ENCODE results near the gene CTCF. TPM values are rescaled to one million over a fixed set of nuclear protein-coding genes. Genes with fewer than 3 reads are reported as not detected.

The CTCF gene
- total and polyA plus RNA-seq, 2 experiments from 2014 or later = 35.5 to 46.0 TPM

- peaks cover 65% of the 10 kb centered on the region for H4K20me1 ChIP-seq (ENCODE audit: insufficient read depth, poor library complexity, severe bottlenecking)
- no peak overlapping the region for H3K4me2 ChIP-seq
- no peaks in the 10 kb centered on the region for H3K9me3 ChIP-seq (ENCODE audit: low read depth)
- no peaks in the 10 kb centered on the region for H3K9me2 ChIP-seq (replicated peaks; ENCODE audit: insufficient read depth)
- no peak overlapping the region for H3K27ac ChIP-seq
- 83% methylated on average over 2 of the region's 2 CpGs for WGBS (ENCODE audit: low lambda C conversion rate, missing lambda C conversion rate)
- H3K36me3 ChIP-seq (replicated peaks; ENCODE audit: insufficient read depth, low read depth) = peaks cover 5% of the 10 kb centered on the region
- no peak overlapping the region for H3K4me3 ChIP-seq
- DNase-seq (ENCODE audit: low spot score) = no peak
- H3K4me1 ChIP-seq (ENCODE audit: insufficient read depth) = peaks cover 4% of the 10 kb centered on the region
- H2AFZ ChIP-seq = no peak overlapping the region
- no peaks in the 10 kb centered on the region for H3K27me3 ChIP-seq
- peaks cover 100% of the 10 kb centered on the region for H3K79me2 ChIP-seq
- TF ChIP-seq EZH2phosphoT487 (IDR thresholded peaks at IDR 0.05; ENCODE audit: low read depth, severe bottlenecking, unreplicated experiment) = no peak
- TF ChIP-seq EZH2 (IDR thresholded peaks at IDR 0.05; ENCODE audit: borderline replicate concordance) = no peak
- no peak for TF ChIP-seq CTCF (IDR thresholded peaks at IDR 0.05; ENCODE audit: poor library complexity)
These were observed 9.1 kb downstream of the CTCF start for GRCh38 chr16:67571464-67571863.

GRCh38 chr16:67571981-67572431 is 9.7 kb downstream of the CTCF start:
- Histone ChIP-seq H3K9me3 (ENCODE audit: low read depth) (no peaks in the 10 kb centered on the region), H4K20me1 (ENCODE audit: insufficient read depth, poor library complexity, severe bottlenecking) (peaks cover 59% of the 10 kb centered on the region), H3K9me2 (replicated peaks; ENCODE audit: insufficient read depth) (no peaks in the 10 kb centered on the region), H3K36me3 (replicated peaks; ENCODE audit: insufficient read depth, low read depth) (peaks cover 5% of the 10 kb centered on the region), H3K4me1 (ENCODE audit: insufficient read depth) (peaks cover 4% of the 10 kb centered on the region), H3K27ac (no peak overlapping the region), H3K27me3 (no peaks in the 10 kb centered on the region), H3K79me2 (peaks cover 100% of the 10 kb centered on the region), H2AFZ (no peak overlapping the region), H3K4me3 (no peak overlapping the region), H3K4me2 (no peak overlapping the region)
- DNase-seq (ENCODE audit: low spot score) = no peak
- no peak for TF ChIP-seq EZH2 (IDR thresholded peaks at IDR 0.05; ENCODE audit: borderline replicate concordance)
- TF ChIP-seq CTCF (IDR thresholded peaks at IDR 0.05; ENCODE audit: poor library complexity) = no peak
- no peak for TF ChIP-seq EZH2phosphoT487 (IDR thresholded peaks at IDR 0.05; ENCODE audit: low read depth, severe bottlenecking, unreplicated experiment)
- WGBS (ENCODE audit: low lambda C conversion rate, missing lambda C conversion rate) = 89% methylated on average over 4 of the region's 4 CpGs

GRCh38 chr16:67579686-67580085 is 17.4 kb downstream of the CTCF start:
- WGBS (ENCODE audit: low lambda C conversion rate, missing lambda C conversion rate) = 89% methylated on average over 4 of the region's 4 CpGs
- H3K4me2 ChIP-seq = no peak overlapping the region
- H3K9me2 ChIP-seq (replicated peaks; ENCODE audit: insufficient read depth) = no peaks in the 10 kb centered on the region
- H3K36me3 ChIP-seq (replicated peaks; ENCODE audit: insufficient read depth, low read depth) = no peaks in the 10 kb centered on the region
- H4K20me1 ChIP-seq (ENCODE audit: insufficient read depth, poor library complexity, severe bottlenecking) = peaks cover 52% of the 10 kb centered on the region
- H3K27ac ChIP-seq = no peak overlapping the region
- H3K79me2 ChIP-seq = peaks cover 92% of the 10 kb centered on the region
- H3K4me1 ChIP-seq (ENCODE audit: insufficient read depth) = no peaks in the 10 kb centered on the region
- DNase-seq (ENCODE audit: low spot score) = no peak
- H3K27me3 ChIP-seq = no peaks in the 10 kb centered on the region
- no peak overlapping the region for H2AFZ ChIP-seq
- TF ChIP-seq EZH2phosphoT487 (IDR thresholded peaks at IDR 0.05; ENCODE audit: low read depth, severe bottlenecking, unreplicated experiment) (no peak), CTCF (IDR thresholded peaks at IDR 0.05; ENCODE audit: poor library complexity) (no peak), EZH2 (IDR thresholded peaks at IDR 0.05; ENCODE audit: borderline replicate concordance) (no peak)
- no peaks in the 10 kb centered on the region for H3K9me3 ChIP-seq (ENCODE audit: low read depth)
- H3K4me3 ChIP-seq = no peak overlapping the region

- no peak overlapping the region for H3K4me2 ChIP-seq
- H3K4me3 ChIP-seq = no peak overlapping the region
- 99% methylated on average over 4 of the region's 4 CpGs for WGBS (ENCODE audit: low lambda C conversion rate, missing lambda C conversion rate)
- peaks cover 87% of the 10 kb centered on the region for H3K79me2 ChIP-seq
- H3K27me3 ChIP-seq = no peaks in the 10 kb centered on the region
- no peak overlapping the region for H3K27ac ChIP-seq
- H3K9me2 ChIP-seq (replicated peaks; ENCODE audit: insufficient read depth) = no peaks in the 10 kb centered on the region
- no peaks in the 10 kb centered on the region for H3K4me1 ChIP-seq (ENCODE audit: insufficient read depth)
- no peaks in the 10 kb centered on the region for H3K36me3 ChIP-seq (replicated peaks; ENCODE audit: insufficient read depth, low read depth)
- H3K9me3 ChIP-seq (ENCODE audit: low read depth) = no peaks in the 10 kb centered on the region
- peaks cover 52% of the 10 kb centered on the region for H4K20me1 ChIP-seq (ENCODE audit: insufficient read depth, poor library complexity, severe bottlenecking)
- TF ChIP-seq CTCF (IDR thresholded peaks at IDR 0.05; ENCODE audit: poor library complexity) (no peak), EZH2phosphoT487 (IDR thresholded peaks at IDR 0.05; ENCODE audit: low read depth, severe bottlenecking, unreplicated experiment) (no peak), EZH2 (IDR thresholded peaks at IDR 0.05; ENCODE audit: borderline replicate concordance) (no peak)
- no peak for DNase-seq (ENCODE audit: low spot score)
- no peak overlapping the region for H2AFZ ChIP-seq
These were observed 17.9 kb downstream of the CTCF start for GRCh38 chr16:67580202-67580601.
